Measurements from ENCODE around the gene HNRNPD. TPM values are rescaled to one million over a fixed set of nuclear protein-coding genes. Genes with fewer than 3 reads are reported as not detected.

Gene HNRNPD
- total and polyA plus RNA-seq, 2 of the 13 experiments (the other 11 are each of a cell fraction or from before 2014, with no cell fraction given) = 64.0 to 69.7 TPM

GRCh38 chr4:82358847-82359246, 14.9 kb downstream of the HNRNPD start:
- ATAC-seq (no peak), FAIRE-seq (no peak), DNase-seq (ENCODE audit: low spot score) (no peak)
- Histone ChIP-seq H3K79me2 (ENCODE audit: insufficient read depth, low read length) (peaks cover 77% of the 10 kb centered on the region), H3K4me3 (replicated peaks in 1 of 3; ENCODE audit: insufficient read depth in 1 of 3, low read depth in 2 of 3, low read length in 3 of 3) (no peak overlapping the region), H4K20me1 (ENCODE audit: insufficient read depth, low read length) (peaks cover 66% of the 10 kb centered on the region), H2AFZ (ENCODE audit: low read length) (no peak overlapping the region), H3K27ac (ENCODE audit: extremely low read length, insufficient read depth, low read length) (no peak overlapping the region), H3K4me2 (ENCODE audit: low read depth, low read length) (no peak overlapping the region), H3K4me1 (ENCODE audit: insufficient read depth, low read length) (peaks cover 27% of the 10 kb centered on the region), H3K27me3 (ENCODE audit: control insufficient read depth in 1 of 2, insufficient read depth in 2 of 2, low read length in 2 of 2) (no peaks in the 10 kb centered on the region), H3K36me3 (replicated peaks in 1 of 2; ENCODE audit: control insufficient read depth in 1 of 2, insufficient read depth in 2 of 2, low read length in 2 of 2) (peaks cover 17 to 57% of the 10 kb centered on the region in 2 experiments), H3K9ac (ENCODE audit: insufficient read depth, low read depth, low read length) (no peak overlapping the region), H3K9me3 (ENCODE audit: low read length) (no peaks in the 10 kb centered on the region)
- in situ Hi-C loops (cut with HindIII; ENCODE audit: extremely low pct_ligation_motif_present, low pct_unique_long_range_greater_than_20kb) (no loop called here), intact Hi-C loops (cut with micrococcal nuclease; ENCODE audit: unreplicated experiment) (no loop called here)
- ChIA-PET POLR2A (no interaction called here), CTCF (ENCODE audit: low intra/inter-chr PET ratio, low total read pairs) (no interaction called here)
- no TSS peak for BruUV-seq (replicated peaks)
- TF ChIP-seq ZNF207 (IDR thresholded peaks at IDR 0.05; ENCODE audit: borderline replicate concordance) (no peak), SP2 (CRISPR knock-in tag; IDR thresholded peaks at IDR 0.05) (no peak), ZNF451 (CRISPR knock-in tag; IDR thresholded peaks at IDR 0.05) (no peak), ZNF562 (CRISPR knock-in tag; IDR thresholded peaks at IDR 0.05; ENCODE audit: borderline replicate concordance) (no peak), RELA (CRISPR knock-in tag; IDR thresholded peaks at IDR 0.05) (no peak), RBFOX2 (IDR thresholded peaks at IDR 0.05; ENCODE audit: low read depth, low read length) (no peak), NFE2L2 (IDR thresholded peaks at IDR 0.05; ENCODE audit: low read length) (peak; percentile 66)

GRCh38 chr4:82357640-82358039, 16.2 kb downstream of the HNRNPD start:
- H3K9me3 ChIP-seq (ENCODE audit: low read length) = no peaks in the 10 kb centered on the region
- H2AFZ ChIP-seq (ENCODE audit: low read length) = no peak overlapping the region
- CTCF ChIA-PET (ENCODE audit: low intra/inter-chr PET ratio, low total read pairs) = no interaction called here
- H3K4me2 ChIP-seq (ENCODE audit: low read depth, low read length) = no peak overlapping the region
- BruUV-seq (replicated peaks) = no TSS peak
- H3K36me3 ChIP-seq (replicated peaks in 1 of 2; ENCODE audit: control insufficient read depth in 1 of 2, insufficient read depth in 2 of 2, low read length in 2 of 2) = peaks cover 18 to 60% of the 10 kb centered on the region in 2 experiments
- peaks cover 55% of the 10 kb centered on the region for H4K20me1 ChIP-seq (ENCODE audit: insufficient read depth, low read length)
- in situ Hi-C loops (cut with HindIII; ENCODE audit: extremely low pct_ligation_motif_present, low pct_unique_long_range_greater_than_20kb) (no loop called here), intact Hi-C loops (cut with micrococcal nuclease; ENCODE audit: unreplicated experiment) (no loop called here)
- H3K9ac ChIP-seq (ENCODE audit: insufficient read depth, low read depth, low read length) = no peak overlapping the region
- 96% methylated on average over 5 of the region's 5 CpGs for whole genome bisulfite sequencing (ENCODE audit: low lambda C conversion rate)
- no peak for ATAC-seq
- H3K27ac ChIP-seq (ENCODE audit: extremely low read length, insufficient read depth, low read length) = no peak overlapping the region
- no peaks in the 10 kb centered on the region for H3K27me3 ChIP-seq (ENCODE audit: control insufficient read depth in 1 of 2, insufficient read depth in 2 of 2, low read length in 2 of 2)
- H3K79me2 ChIP-seq (ENCODE audit: insufficient read depth, low read length) = peaks cover 66% of the 10 kb centered on the region
- FAIRE-seq = no peak
- peaks cover 18% of the 10 kb centered on the region; the same call in 1 of the 2 replicates for H3K4me1 ChIP-seq (ENCODE audit: insufficient read depth, low read length)
- H3K4me3 ChIP-seq (replicated peaks in 1 of 3; ENCODE audit: insufficient read depth in 1 of 3, low read depth in 2 of 3, low read length in 3 of 3) = no peak overlapping the region
- DNase-seq (ENCODE audit: low spot score) = no peak
- POLR2A ChIA-PET = no interaction called here
- TF ChIP-seq ZFP62 (CRISPR knock-in tag; IDR thresholded peaks at IDR 0.05) (no peak), BCL3 (CRISPR knock-in tag; IDR thresholded peaks at IDR 0.05) (no peak), POGZ (CRISPR knock-in tag; IDR thresholded peaks at IDR 0.05) (no peak), ZBTB42 (CRISPR knock-in tag; IDR thresholded peaks at IDR 0.05) (no peak), ESRRA (CRISPR knock-in tag; IDR thresholded peaks at IDR 0.05; ENCODE audit: low read depth) (no peak), NR0B2 (CRISPR knock-in tag; IDR thresholded peaks at IDR 0.05) (no peak), ZNF652 (CRISPR knock-in tag; IDR thresholded peaks at IDR 0.05; ENCODE audit: borderline replicate concordance, low read depth) (no peak), TBX2 (CRISPR knock-in tag; IDR thresholded peaks at IDR 0.05; ENCODE audit: borderline replicate concordance) (no peak), ZBTB37 (CRISPR knock-in tag; IDR thresholded peaks at IDR 0.05) (no peak), TRIM24 (CRISPR knock-in tag; IDR thresholded peaks at IDR 0.05) (no peak), SCMH1 (CRISPR knock-in tag; IDR thresholded peaks at IDR 0.05; ENCODE audit: borderline replicate concordance) (no peak), STAG1 (CRISPR knock-in tag; IDR thresholded peaks at IDR 0.05) (no peak)

Data from HepG2 (cell line).